SKM-1 treated with dmso at 0.1 percent for 144 hours (cell line): Measurements from ENCODE around the gene ATP12A.

ENCODE experiments used
- DNase-seq: peaks from one replicate; lab custom pipeline; 2025; ENCODE audit not compliant: unreplicated experiment; lab: John Stamatoyannopoulos, UW

ATP12A gene

DNA sequence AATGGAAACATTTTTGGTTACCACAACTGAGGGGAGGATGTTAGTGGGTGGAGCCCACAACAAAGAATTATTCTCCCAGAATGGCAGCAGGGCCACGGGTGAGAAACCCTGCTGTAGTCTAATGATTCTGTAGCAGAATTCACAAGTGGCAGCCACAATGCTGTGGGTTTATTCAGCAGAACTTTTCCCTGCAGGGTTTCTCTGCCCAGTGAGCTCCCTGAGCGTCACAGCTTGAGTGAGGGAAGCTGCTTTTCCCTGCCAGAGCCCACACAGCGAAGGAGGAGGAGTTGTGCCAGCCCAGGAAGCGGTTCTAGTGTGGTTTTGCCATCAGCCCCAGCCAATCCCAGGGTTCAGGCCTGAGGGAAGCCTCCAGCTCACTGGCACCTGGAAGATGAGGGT is 4.4 kb downstream of the ATP12A start:
- DNase-seq: no peak

DNA sequence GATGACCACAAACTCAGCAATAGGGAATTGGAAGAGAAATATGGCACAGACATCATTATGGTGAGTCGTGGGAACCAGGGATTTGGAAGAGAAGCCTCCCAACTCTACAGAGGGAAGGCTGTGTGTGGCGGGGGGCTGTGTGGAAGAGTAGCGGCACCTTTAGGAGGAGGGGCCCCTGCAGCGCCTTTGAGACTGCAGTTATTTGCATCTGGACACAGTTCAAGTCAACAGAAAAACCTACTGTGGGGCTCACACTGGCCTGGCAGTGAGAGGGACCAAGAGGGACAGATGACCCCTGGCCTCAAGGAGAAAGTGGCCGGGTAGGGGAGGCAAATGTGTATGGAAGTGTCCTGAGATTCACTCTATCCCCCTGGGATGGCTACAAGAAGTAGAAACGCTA is 5.1 kb downstream of the ATP12A start:
- DNase-seq: no peak

DNA sequence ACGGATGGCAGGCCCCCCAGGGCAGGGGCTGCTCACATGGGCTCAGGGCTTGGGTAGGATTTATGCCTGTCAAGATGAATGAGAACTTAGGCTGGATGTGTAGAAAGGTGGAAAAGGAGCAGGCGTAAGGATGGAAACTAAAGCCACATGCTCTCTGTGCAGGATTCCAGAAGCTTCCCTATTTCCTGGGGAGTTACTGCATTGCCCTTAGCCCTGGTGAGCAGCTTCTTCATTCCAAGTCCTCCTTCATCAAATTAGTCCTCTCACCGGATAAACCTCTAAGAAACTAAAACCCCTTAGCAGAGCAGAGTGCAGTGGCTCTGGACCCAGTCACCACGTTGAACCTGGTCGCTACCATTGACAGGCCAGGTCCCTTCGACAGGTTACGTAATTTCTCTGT is 7.4 kb downstream of the ATP12A start:
- DNase-seq: no peak

- no peak for DNase-seq
Measured at GRCh38 chr13:24688111-24688510, 7.9 kb downstream of the ATP12A start.

GRCh38 chr13:24688950-24689349 is 8.7 kb downstream of the ATP12A start:
- no peak for DNase-seq

DNA sequence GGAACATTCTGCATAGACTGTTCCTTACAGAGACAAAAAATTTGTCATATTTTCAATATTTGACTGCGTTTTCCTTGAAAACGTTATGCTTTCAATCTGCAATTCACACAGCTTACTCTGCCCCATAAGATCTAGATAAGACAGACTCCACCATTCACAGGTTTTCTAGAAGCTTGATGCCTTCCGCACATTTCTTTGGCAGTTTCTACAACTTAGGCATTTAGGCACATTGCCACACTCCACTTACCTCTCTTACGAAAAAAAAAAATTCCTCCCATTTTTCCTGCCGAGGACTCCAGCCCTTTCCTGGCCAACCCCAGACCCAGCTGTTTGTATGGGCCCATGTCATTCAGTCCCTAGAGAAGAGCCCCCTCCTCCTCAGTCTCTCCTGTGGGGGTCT is 11.2 kb downstream of the ATP12A start:
- no peak for DNase-seq

DNA sequence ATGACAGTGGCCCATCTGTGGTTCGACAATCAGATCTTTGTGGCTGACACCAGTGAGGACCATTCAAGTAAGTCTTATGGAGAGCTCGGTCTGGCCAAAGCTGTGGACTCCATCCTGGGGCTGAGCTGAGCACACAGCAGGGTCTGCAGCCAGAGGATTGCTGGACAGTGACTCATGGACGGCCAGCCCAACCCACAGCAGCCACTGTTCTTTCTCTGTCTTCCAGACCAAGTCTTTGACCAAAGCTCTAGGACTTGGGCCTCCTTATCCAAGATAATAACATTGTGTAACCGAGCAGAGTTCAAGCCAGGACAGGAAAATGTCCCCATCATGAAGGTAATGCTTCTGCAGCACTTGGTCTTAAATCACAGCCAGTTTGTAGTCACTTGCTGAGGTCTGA is 12.4 kb downstream of the ATP12A start:
- DNase-seq: no peak

GRCh38 chr13:24693862-24694471 is 13.8 kb downstream of the ATP12A start:
- DNase-seq: peak; percentile 69

- DNase-seq: no peak
Measured at GRCh38 chr13:24694907-24695306, 14.7 kb downstream of the ATP12A start.

GRCh38 chr13:24698686-24699085 is 18.5 kb downstream of the ATP12A start:
- DNase-seq: no peak

DNA sequence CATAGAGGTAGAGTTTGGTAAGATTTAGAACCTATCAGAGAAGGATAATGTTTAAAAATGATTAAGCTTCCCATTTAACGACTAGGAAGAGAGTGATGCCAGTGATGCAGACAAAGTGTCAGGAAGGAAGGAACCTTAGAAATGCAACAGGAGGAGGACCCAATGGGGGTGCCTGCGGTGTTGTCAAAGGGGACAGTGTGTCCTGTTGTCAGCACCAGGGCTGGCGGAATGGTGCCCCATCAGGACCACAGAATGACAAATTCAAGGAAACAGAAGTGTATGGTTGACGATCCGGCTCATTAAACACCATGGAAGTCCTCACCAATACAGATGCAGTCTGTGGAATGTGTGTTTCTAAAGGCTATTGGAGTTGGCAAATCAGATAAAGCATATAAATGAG is 19.3 kb downstream of the ATP12A start:
- DNase-seq: no peak

- no peak for DNase-seq
Measured at GRCh38 chr13:24700539-24700938, 20.3 kb downstream of the ATP12A start.

DNA sequence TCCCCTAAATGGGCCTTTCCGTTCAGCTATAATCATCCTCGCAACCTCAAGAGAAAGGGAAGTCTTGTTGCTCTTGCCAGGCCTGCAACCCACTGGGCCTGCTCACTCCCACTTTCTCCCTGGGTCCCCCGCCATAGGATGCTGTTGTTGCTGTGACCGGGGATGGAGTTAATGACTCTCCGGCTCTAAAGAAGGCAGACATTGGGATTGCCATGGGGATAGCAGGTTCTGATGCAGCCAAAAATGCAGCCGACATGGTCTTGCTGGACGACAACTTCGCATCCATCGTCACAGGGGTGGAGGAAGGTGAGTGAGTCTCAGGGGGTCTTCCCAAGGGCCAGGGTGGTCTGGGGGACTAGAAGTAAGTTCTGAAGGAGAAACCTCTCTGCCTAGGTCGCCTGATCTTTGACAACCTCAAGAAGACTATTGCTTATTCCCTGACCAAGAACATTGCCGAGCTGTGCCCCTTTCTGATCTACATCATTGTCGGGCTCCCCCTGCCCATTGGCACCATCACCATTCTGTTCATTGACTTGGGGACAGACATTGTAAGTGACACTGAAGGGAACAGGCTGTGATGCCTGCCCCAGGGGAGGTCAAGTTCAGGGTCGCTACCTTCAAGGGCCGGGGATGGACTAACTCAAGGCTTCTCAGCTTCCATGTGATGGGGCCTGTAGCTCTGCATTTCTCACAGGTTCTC is 26.8 kb downstream of the ATP12A start:
- DNase-seq: no peak

DNA sequence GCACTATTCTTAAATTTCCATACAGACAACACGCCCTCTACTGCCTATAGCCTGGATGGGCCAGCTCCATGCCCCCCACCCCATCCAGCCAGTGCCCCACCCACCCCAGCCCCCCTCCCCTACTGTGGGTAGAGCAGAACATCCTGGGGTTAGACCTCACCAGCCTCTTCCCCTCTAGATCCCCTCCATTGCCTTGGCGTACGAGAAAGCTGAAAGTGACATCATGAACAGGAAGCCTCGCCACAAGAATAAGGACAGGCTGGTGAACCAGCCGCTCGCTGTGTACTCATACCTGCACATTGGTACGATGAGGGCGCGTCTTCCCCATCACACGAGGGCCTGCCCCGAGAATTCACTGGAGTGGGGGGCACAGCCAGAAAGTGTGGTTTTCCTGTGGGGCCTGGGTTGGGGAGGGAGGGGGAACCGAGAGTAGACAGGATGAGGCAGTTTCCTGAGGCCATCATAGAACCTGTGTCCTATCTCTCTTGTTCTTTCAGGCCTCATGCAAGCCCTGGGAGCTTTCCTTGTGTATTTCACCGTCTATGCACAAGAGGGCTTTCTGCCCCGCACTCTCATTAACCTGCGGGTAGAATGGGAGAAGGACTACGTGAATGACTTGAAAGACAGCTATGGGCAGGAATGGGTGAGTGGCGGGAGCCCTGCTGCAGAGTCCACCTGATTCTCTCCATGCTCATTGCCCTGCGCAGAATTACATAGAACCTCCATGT is 29.1 kb downstream of the ATP12A start:
- DNase-seq: no peak

GRCh38 chr13:24713022-24713421 is 32.8 kb downstream of the ATP12A start:
- no peak for DNase-seq

DNA sequence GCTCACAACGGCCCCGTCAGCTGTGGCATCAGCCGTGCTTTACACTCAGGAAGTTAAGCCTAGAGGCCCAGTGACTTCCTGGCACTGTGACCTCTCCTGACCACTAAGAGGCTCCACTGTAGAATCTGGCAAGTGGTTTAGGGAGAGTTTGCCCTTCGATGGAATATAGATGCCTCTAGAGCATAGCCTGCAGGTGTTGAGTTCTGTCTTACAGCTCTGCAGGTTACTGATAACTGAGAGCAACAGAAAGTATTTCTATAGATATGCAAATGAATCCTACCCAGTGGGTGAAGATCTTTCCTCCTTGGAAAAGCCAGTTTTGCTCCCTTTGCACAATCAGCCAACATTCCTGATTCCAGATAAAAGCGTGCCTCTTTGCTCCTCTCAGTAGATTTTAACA is 35.8 kb downstream of the ATP12A start:
- DNase-seq: no peak

GRCh38 chr13:24716446-24716845 is 36.2 kb downstream of the ATP12A start:
- no peak for DNase-seq

GRCh38 chr13:24717217-24717616 is 37.0 kb downstream of the ATP12A start:
- no peak for DNase-seq

DNA sequence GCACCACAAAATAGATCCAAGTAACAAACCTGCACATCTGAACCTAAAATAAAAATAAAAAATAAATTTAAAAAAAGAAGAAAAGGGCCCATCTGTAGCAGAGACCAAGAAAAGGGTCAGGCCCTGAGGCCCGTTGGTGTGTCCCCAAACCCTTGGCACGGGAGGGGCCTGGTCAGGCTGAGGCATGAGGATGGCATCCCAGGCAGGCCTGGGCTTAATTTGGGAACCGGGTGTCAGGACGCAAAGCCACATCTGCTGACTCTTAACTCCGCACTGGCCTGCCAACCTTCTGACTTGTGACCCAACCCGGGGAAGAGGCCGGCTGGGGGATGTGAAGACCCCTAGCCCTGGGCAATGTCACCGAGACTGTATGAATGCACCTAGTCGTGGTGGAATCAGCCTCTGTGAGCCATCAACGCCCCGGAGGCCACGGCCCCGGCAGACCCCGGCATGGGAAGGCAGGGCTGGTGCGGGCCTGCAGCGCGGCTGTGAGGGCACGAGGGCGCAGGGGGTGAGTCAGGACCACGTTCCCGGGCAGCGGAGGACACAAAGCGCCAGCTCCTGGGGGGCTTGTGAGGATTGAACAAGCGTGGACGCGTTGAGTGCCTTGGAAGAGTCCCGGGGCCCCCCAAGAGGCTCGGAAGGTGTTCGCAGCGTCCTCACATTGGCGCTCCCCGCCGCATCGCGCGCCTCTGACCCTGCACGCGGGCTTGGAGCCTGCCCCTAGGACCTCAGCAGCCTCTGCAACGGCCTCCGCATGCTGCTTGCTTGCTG is 38.2 kb downstream of the ATP12A start:
- DNase-seq: no peak

- DNase-seq: no peak
Measured at GRCh38 chr13:24719139-24719538, 38.9 kb downstream of the ATP12A start.

DNA sequence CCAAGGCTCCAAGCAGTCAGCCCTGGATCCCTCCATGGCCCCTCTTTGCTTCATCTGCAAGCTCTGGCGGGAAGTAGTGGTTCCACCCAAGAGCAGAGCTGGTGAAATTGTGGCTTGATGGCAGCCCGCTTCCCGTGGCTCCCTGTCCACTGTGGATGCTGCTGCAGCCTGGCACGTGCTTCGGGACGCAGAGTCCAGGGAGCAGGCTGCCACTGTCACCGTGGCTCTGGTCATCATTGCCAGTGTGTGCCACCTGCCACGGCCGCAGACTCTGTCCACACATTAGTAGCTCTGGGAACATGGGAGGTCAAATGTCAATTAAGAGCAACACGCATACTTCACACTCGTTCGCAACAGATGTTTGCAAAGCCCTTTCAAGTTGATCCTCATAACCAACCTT is 43.0 kb downstream of the ATP12A start:
- DNase-seq: no peak

DNA sequence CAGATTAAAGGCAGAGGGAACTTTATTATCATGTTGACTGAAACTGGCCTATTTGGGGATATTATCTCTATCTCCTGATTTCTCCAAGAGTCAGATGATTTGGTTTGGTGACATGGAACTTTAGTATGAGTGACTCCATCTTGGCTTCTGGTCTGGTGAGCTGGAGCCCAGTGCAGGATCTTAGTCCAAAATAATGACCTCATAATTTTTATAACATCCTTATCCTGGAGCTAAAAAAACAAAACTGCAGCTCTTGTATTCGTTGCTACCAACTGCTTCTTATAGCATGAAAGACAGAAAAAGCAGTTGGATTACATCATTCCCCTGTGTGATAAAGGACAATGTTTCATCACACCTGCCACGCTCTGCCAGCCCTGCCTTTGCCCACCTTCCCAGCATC is 44.5 kb downstream of the ATP12A start:
- DNase-seq: no peak
